Endothelial cell (in vitro differentiated cells): ENCODE data around the gene PTCD2. TPM values are rescaled to one million over a fixed set of nuclear protein-coding genes. Genes with fewer than 3 reads are reported as not detected.
A peak's percentile ranks its signal among the peaks of the same experiment; 100 is the strongest.
"Not testable (repeated sequence)": the region's sequence is repeated elsewhere in the genome, so short reads cannot be mapped to it uniquely, and the experiment has no call there.

Experiments
- DNase-seq: peaks from one replicate; pipeline ENCODE4 v3.0.0; 2021; ENCODE audit warnings: low spot score
- H3K27ac Mint-ChIP-seq: one replicate; pipeline ENCODE4 v1.8.0; 2021; ENCODE audit warnings: mixed read lengths, inconsistent platforms; ENCODE audit not compliant: unreplicated experiment
- H3K27me3 Mint-ChIP-seq: one replicate; pipeline ENCODE4 v1.8.0; 2021; ENCODE audit warnings: mild to moderate bottlenecking, moderate library complexity, mixed read lengths, inconsistent platforms; ENCODE audit not compliant: unreplicated experiment
- H3K36me3 Mint-ChIP-seq: one replicate; pipeline ENCODE4 v1.8.0; 2021; ENCODE audit warnings: mild to moderate bottlenecking, low read depth, mixed read lengths, inconsistent platforms; ENCODE audit not compliant: unreplicated experiment
- H3K4me1 Mint-ChIP-seq: one replicate; pipeline ENCODE4 v1.8.0; 2021; ENCODE audit warnings: mild to moderate bottlenecking, mixed read lengths, inconsistent platforms; ENCODE audit not compliant: unreplicated experiment
- H3K4me3 Mint-ChIP-seq: one replicate; pipeline ENCODE4 v1.8.0; 2021; ENCODE audit warnings: mild to moderate bottlenecking, mixed read lengths, inconsistent platforms; ENCODE audit not compliant: unreplicated experiment
- H3K9me3 Mint-ChIP-seq: one replicate; pipeline ENCODE4 v1.8.0; 2021; ENCODE audit warnings: mixed read lengths, inconsistent platforms; ENCODE audit not compliant: unreplicated experiment
- CTCF ChIP-seq: fragments of 200-600 bp; sonication (generic); IDR thresholded peaks from one replicate; pipeline ENCODE4 v1.5.0; 2021; ENCODE audit warnings: antibody characterized with exemption; ENCODE audit not compliant: unreplicated experiment
- total RNA-seq: library from RNA; stranded (reverse); fragmentation: NEBNext Ultra II Directional; extraction: Animal tissue kit (Norgen Biotek cat#: 25700); gene quantifications from one replicate; pipeline ENCODE4 v1.2.1, GENCODE V29; 2021; ENCODE audit not compliant: unreplicated experiment

The PTCD2 gene
- total RNA-seq, 1 donor from 2014 or later: 7.5 TPM

- DNase-seq: peak; percentile 97
- Mint-ChIP-seq H3K27ac (peak overlapping the region; percentile 76), H3K9me3 (no peaks in the 10 kb centered on the region), H3K4me1 (peaks cover 18% of the 10 kb centered on the region), H3K27me3 (no peaks in the 10 kb centered on the region), H3K4me3 (peak overlapping the region; percentile 87), H3K36me3 (peaks cover 7% of the 10 kb centered on the region)
- peak; percentile 52 for TF ChIP-seq CTCF
These were observed 12.0 kb upstream of the PTCD2 start for GRCh38 chr5:72307968-72308852.

GRCh38 chr5:72308853-72309191 is 11.4 kb upstream of the PTCD2 start:
- no peaks in the 10 kb centered on the region for H3K27me3 Mint-ChIP-seq
- no peak for DNase-seq
- peak overlapping the region; percentile 76 for H3K27ac Mint-ChIP-seq
- peak overlapping the region; percentile 87 for H3K4me3 Mint-ChIP-seq
- no peaks in the 10 kb centered on the region for H3K9me3 Mint-ChIP-seq
- peaks cover 18% of the 10 kb centered on the region for H3K4me1 Mint-ChIP-seq
- peaks cover 7% of the 10 kb centered on the region for H3K36me3 Mint-ChIP-seq
- no peak for TF ChIP-seq CTCF

GRCh38 chr5:72313141-72313540 is 7.0 kb upstream of the PTCD2 start:
- TF ChIP-seq CTCF: no peak
- no peak for DNase-seq
- peak overlapping the region; percentile 38 for H3K27ac Mint-ChIP-seq
- H3K4me3 Mint-ChIP-seq: no peak overlapping the region
- no peaks in the 10 kb centered on the region for H3K9me3 Mint-ChIP-seq
- H3K36me3 Mint-ChIP-seq: peaks cover 13% of the 10 kb centered on the region
- no peaks in the 10 kb centered on the region for H3K27me3 Mint-ChIP-seq
- peaks cover 6% of the 10 kb centered on the region for H3K4me1 Mint-ChIP-seq

GRCh38 chr5:72314571-72315172 is 5.5 kb upstream of the PTCD2 start:
- no peak for DNase-seq
- peaks cover 9% of the 10 kb centered on the region for H3K36me3 Mint-ChIP-seq
- TF ChIP-seq CTCF: no peak

GRCh38 chr5:72319435-72319975 is 668 bp upstream of the PTCD2 start:
- H3K27ac Mint-ChIP-seq: peak overlapping the region; percentile 58
- H3K27me3 Mint-ChIP-seq, H3K4me1 Mint-ChIP-seq: not testable (repeated sequence)

More at GRCh38 chr5:72314571-72315172, 5.5 kb upstream of the PTCD2 start:
- no peak overlapping the region for H3K4me3 Mint-ChIP-seq
- H3K27me3 Mint-ChIP-seq: no peaks in the 10 kb centered on the region
- peaks cover 4% of the 10 kb centered on the region for H3K4me1 Mint-ChIP-seq
- H3K27ac Mint-ChIP-seq: no peak overlapping the region
- H3K9me3 Mint-ChIP-seq: no peaks in the 10 kb centered on the region

More at GRCh38 chr5:72319435-72319975, 668 bp upstream of the PTCD2 start:
- peak; percentile 26 for DNase-seq
- not testable (repeated sequence) for H3K36me3 Mint-ChIP-seq, H3K9me3 Mint-ChIP-seq
- peak overlapping the region; percentile 98 for H3K4me3 Mint-ChIP-seq
